HepG2 (cell line): ENCODE data around the gene NKAIN4. TPM values are rescaled to one million over a fixed set of nuclear protein-coding genes. Genes with fewer than 3 reads are reported as not detected.

Source experiments
- ATRX ChIP-seq: sonication (generic); formaldehyde crosslinking; IDR thresholded peaks from 2 replicates; pipeline ENCODE4 v1.4.0; 2020; ENCODE audit warnings: missing genetic modification reagents, borderline replicate concordance
- CC2D1A ChIP-seq: sonication (generic); formaldehyde crosslinking; IDR thresholded peaks from 2 replicates; pipeline ENCODE4 v1.8.1; 2023; ENCODE audit warnings: mild to moderate bottlenecking, missing genetic modification reagents
- ETS1 ChIP-seq: sonication (generic); formaldehyde crosslinking; IDR thresholded peaks from 2 replicates; pipeline ENCODE4 v1.4.0; 2020; ENCODE audit warnings: missing genetic modification reagents
- GATAD1 ChIP-seq: IDR thresholded peaks from 2 replicates; pipeline ENCODE4 v1.6.1; 2016; ENCODE audit warnings: missing genetic modification reagents, missing compliant biosample characterization
- IRX3 ChIP-seq: sonication (generic); formaldehyde crosslinking; IDR thresholded peaks from 2 replicates; pipeline ENCODE4 v1.8.1; 2023; ENCODE audit warnings: mild to moderate bottlenecking, low read depth, missing genetic modification reagents, borderline replicate concordance
- MEIS1 ChIP-seq: sonication (generic); formaldehyde crosslinking; IDR thresholded peaks from 2 replicates; pipeline ENCODE4 v1.9.0; 2021; ENCODE audit warnings: mild to moderate bottlenecking, missing genetic modification reagents, moderate library complexity, borderline replicate concordance
- NR2F1 ChIP-seq, 2 experiments: fragments of 450-650 bp in 1 of 2; formaldehyde crosslinking in 1 of 2; IDR thresholded peaks; 2 replicates each; pipeline versions ENCODE4 v1.5.0 to v1.6.1; 2016 to 2020; ENCODE audit warnings: mild to moderate bottlenecking in 1 of 2, missing compliant biosample characterization in 1 of 2, missing genetic modification reagents in 1 of 2, moderate library complexity in 1 of 2
- PAF1 ChIP-seq: IDR thresholded peaks from 2 replicates; pipeline ENCODE4 v1.6.1; 2016; ENCODE audit warnings: missing genetic modification reagents, missing compliant biosample characterization
- PRDM4 ChIP-seq: sonication (generic); formaldehyde crosslinking; IDR thresholded peaks from 2 replicates; pipeline ENCODE4 v1.9.0; 2021; ENCODE audit warnings: missing genetic modification reagents, borderline replicate concordance
- RARA ChIP-seq: IDR thresholded peaks from 2 replicates; pipeline ENCODE4 v1.6.1; 2016; ENCODE audit warnings: missing genetic modification reagents, missing compliant biosample characterization
- SRF ChIP-seq: IDR thresholded peaks from 2 replicates; pipeline ENCODE4 v1.6.1; 2011; ENCODE audit warnings: mild to moderate bottlenecking, low read depth, low read length, moderate library complexity
- STAG1 ChIP-seq: sonication (generic); formaldehyde crosslinking; IDR thresholded peaks from 2 replicates; pipeline ENCODE4 v1.4.0; 2020; ENCODE audit warnings: missing genetic modification reagents
- TBX3 ChIP-seq: fragments of 450-650 bp; IDR thresholded peaks from 2 replicates; pipeline ENCODE4 v1.6.1; 2017; ENCODE audit warnings: antibody characterized with exemption, mild to moderate bottlenecking, inconsistent platforms, borderline replicate concordance
- THAP7 ChIP-seq: sonication (generic); formaldehyde crosslinking; IDR thresholded peaks from 2 replicates; pipeline ENCODE4 v1.8.1; 2023; ENCODE audit warnings: mild to moderate bottlenecking, missing genetic modification reagents
- THYN1 ChIP-seq: sonication (generic); formaldehyde crosslinking; IDR thresholded peaks from 2 replicates; pipeline ENCODE4 v1.8.1; 2023; ENCODE audit warnings: low read depth, mild to moderate bottlenecking, moderate library complexity, missing genetic modification reagents, borderline replicate concordance
- XRCC5 ChIP-seq: fragments of 200-400 bp; formaldehyde crosslinking; optimal IDR thresholded peaks from 2 replicates; pipeline ENCODE3; 2017; ENCODE audit warnings: mild to moderate bottlenecking, low read length
- ZBED4 ChIP-seq: sonication (generic); formaldehyde crosslinking; IDR thresholded peaks from 2 replicates; pipeline ENCODE4 v1.4.0; 2020; ENCODE audit warnings: missing genetic modification reagents, borderline replicate concordance
- ZFP1 ChIP-seq: IDR thresholded peaks from 2 replicates; pipeline ENCODE4 v1.6.1; 2016
- ZNF589 ChIP-seq: sonication (generic); formaldehyde crosslinking; conservative IDR thresholded peaks from 2 replicates; pipeline ENCODE4 v1.8.0; 2022; ENCODE audit warnings: mild to moderate bottlenecking, moderate library complexity, missing genetic modification reagents
- ZNF629 ChIP-seq: sonication (generic); formaldehyde crosslinking; conservative IDR thresholded peaks from 2 replicates; pipeline ENCODE4 v1.5.0; 2020; ENCODE audit warnings: missing genetic modification reagents
- polyA plus RNA-seq, 8 experiments: library from polyadenylated mRNA; depleted of rRNA in 3 of 8; stranded (reverse) in 7 of 8; unstranded in 1 of 8; fragments of >200 nt; fragmentation: Illumina TruSeq in 4 of 8; extraction: Trizol in 4 of 8; gene quantifications; 2 replicates each; pipeline versions ENCODE4 v1.2.1 to v1.2.3, GENCODE V29; 2011 to 2016; ENCODE audit warnings: low read depth in 4 of 8, missing spikeins in 1 of 8, mixed read lengths in 1 of 8; ENCODE audit not compliant: insufficient read depth in 1 of 8
- total RNA-seq, 5 experiments: library from RNA; depleted of rRNA; stranded (reverse); fragments of >200 nt; fragmentation: Illumina TruSeq; extraction: Trizol; gene quantifications; 2 replicates each; pipeline ENCODE4 v1.2.3, GENCODE V29; 2016; ENCODE audit warnings: low read depth in 1 of 5

Gene NKAIN4
- total and polyA plus RNA-seq, 2 of the 13 experiments (the other 11 are each of a cell fraction or from before 2014, with no cell fraction given) = not detected

DNA sequence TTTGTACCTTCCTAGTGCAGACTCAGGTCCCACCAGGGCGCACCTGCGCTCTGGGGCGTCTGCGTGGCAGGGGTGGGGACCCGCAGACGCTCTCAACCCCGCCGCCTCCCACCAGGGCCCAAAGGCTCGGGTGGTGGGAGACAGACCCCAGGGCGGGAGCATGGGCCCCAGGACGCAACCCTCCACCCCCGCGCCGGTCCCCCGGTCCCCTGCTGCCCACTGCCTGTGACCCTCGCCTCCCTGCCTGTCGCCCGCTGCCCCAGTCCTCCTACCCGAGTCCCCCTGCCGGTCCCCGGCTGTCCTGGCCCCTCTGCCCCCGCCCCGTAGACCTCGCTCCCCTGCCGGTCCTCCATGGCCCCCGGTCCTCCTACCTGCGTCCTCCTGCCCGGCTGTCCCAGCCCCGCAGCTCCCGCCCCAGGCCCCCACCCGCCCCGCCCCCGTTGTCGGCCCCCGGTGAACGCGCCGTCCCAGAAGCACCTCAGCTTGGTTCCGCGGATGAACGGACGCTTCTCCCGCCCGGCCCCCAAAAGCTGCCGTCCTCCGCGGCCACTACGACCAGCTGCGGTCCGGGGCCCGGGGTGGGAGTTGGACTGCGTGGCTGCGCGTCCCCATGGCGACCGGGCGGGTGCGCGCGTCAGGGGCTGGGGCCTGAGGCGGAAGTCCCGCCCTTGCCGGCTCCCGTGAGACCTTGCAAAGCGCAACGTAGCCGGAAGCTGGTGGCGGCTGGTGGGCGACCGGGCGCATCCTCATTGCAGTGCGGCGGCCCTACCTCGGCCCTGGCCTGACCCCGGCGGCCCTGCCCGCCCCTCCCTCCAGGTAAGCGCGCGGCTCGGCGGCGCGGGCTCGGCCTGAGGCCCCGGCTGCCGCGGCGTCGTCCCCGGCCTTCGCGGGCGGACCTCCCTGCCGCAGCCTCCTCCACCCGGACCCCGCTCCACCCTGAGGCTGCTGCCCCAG is 18.1 kb upstream of the NKAIN4 start, which contains the start of gene ARFGAP1 (continued):
- no peak for TF ChIP-seq THAP7 (CRISPR knock-in tag)
- TF ChIP-seq THYN1 (CRISPR knock-in tag) = no peak
- 0 out of 2 replicates have a peak, but pooled peaks have one; percentile 20 for TF ChIP-seq SRF
- TF ChIP-seq XRCC5 = peak; percentile 86
- TF ChIP-seq TBX3 = no peak
- TF ChIP-seq GATAD1 = peak; percentile 97
- no peak for TF ChIP-seq ZNF589 (CRISPR knock-in tag)
- no peak for TF ChIP-seq ZNF629
- no peak for TF ChIP-seq ZFP1 (CRISPR knock-in tag)
- no peak for TF ChIP-seq PAF1
- peak; percentile 68; the same call in 1 of the 2 replicates for TF ChIP-seq ETS1
- TF ChIP-seq MEIS1 (CRISPR knock-in tag) = peak; percentile 34; the same call in 1 of the 2 replicates
- 0 out of 2 replicates have a peak, but pooled peaks have one; percentile 63 for TF ChIP-seq PRDM4 (CRISPR knock-in tag)
- peak in 1 of 2 experiments; percentile 49; a peak in 1 of 4 replicates for TF ChIP-seq NR2F1 (CRISPR knock-in tag; IDR thresholded peaks at IDR 0.05)
- TF ChIP-seq RARA (CRISPR knock-in tag) = peak; percentile 71
- TF ChIP-seq ATRX (CRISPR knock-in tag) = no peak
- TF ChIP-seq CC2D1A (CRISPR knock-in tag) = no peak
- peak; percentile 55; the same call in 1 of the 2 replicates for TF ChIP-seq ZBED4
- TF ChIP-seq IRX3 = no peak; the same call in 1 of the 2 replicates
- TF ChIP-seq STAG1 (CRISPR knock-in tag) = no peak
